ENCODE data around the gene TARP.
A peak's percentile ranks its signal among the peaks of the same experiment; 100 is the strongest.

Gene TARP

GRCh38 chr7:38312821-38313220, 39.4 kb upstream of the TARP start:
- DNase-seq (ENCODE audit: low spot score), result no peak
- Histone ChIP-seq H3K23ac (ENCODE audit: low read depth, low read length, poor library complexity) (no peak overlapping the region), H2BK120ac (ENCODE audit: low read depth, low read length) (no peak overlapping the region), H2BK5ac (ENCODE audit: low read length) (no peak overlapping the region), H3K27ac (replicated peaks; ENCODE audit: low read length) (no peak overlapping the region), H3K27me3 (ENCODE audit: control insufficient read depth in 3 of 3, insufficient read depth in 3 of 3, low read depth in 1 of 3, low read length in 3 of 3) (peaks cover 0 to 3% (median 2%) of the 10 kb centered on the region in 3 experiments), H3K9ac (ENCODE audit: low read depth, low read length, poor library complexity) (no peak overlapping the region), H4K8ac (ENCODE audit: low read depth, low read length) (no peak overlapping the region), H3K14ac (ENCODE audit: low read length) (no peak overlapping the region), H3K4me3 (ENCODE audit: low read length in 2 of 2) (peak overlapping the region in 1 of 2 donors; percentile 11), H3K4ac (ENCODE audit: low read length) (no peak overlapping the region), H2BK15ac (ENCODE audit: low read length) (no peak overlapping the region), H2AK5ac (ENCODE audit: low read depth, low read length) (no peak overlapping the region), H4K91ac (ENCODE audit: low read depth, low read length, poor library complexity) (no peak overlapping the region), H3K18ac (ENCODE audit: low read length) (no peak overlapping the region), H2AFZ (ENCODE audit: low read length) (no peak overlapping the region), H2BK12ac (ENCODE audit: low read length) (no peak overlapping the region), H3K4me2 (ENCODE audit: insufficient read depth, low read length, poor library complexity, severe bottlenecking) (no peak overlapping the region), H3K36me3 (replicated peaks in 1 of 2; ENCODE audit: control insufficient read depth in 2 of 2, insufficient read depth in 2 of 2, low read length in 2 of 2) (no peaks in the 10 kb centered on the region), H3K79me1 (ENCODE audit: low read depth, low read length) (no peaks in the 10 kb centered on the region), H3K9me3 (replicated peaks in 1 of 2; ENCODE audit: control insufficient read depth in 2 of 2, insufficient read depth in 1 of 2, low read depth in 1 of 2, low read length in 2 of 2) (no peaks in the 10 kb centered on the region), H3K4me1 (ENCODE audit: control insufficient read depth in 2 of 2, insufficient read depth in 1 of 2, low read depth in 1 of 2, low read length in 2 of 2) (no peaks in the 10 kb centered on the region)
- no CpG with 5 or more reads among the region's 2 CpGs for WGBS, 2 donors (ENCODE audit: extremely low coverage in 2 of 2, insufficient read length in 2 of 2, insufficient replicate concordance in 1 of 2)

- no peak overlapping the region for H3K27ac ChIP-seq (replicated peaks; ENCODE audit: low read length)
- H3K14ac ChIP-seq (ENCODE audit: low read length), result no peak overlapping the region
- no peaks in the 10 kb centered on the region for H3K79me1 ChIP-seq (ENCODE audit: low read depth, low read length)
- peak overlapping the region; percentile 55 for H3K18ac ChIP-seq (ENCODE audit: low read length)
- no peak overlapping the region for H2BK5ac ChIP-seq (ENCODE audit: low read length)
- peak overlapping the region; percentile 72 for H2AK5ac ChIP-seq (ENCODE audit: low read depth, low read length)
- H3K4ac ChIP-seq (ENCODE audit: low read length), result no peak overlapping the region
- H3K4me1 ChIP-seq (ENCODE audit: control insufficient read depth in 2 of 2, insufficient read depth in 1 of 2, low read depth in 1 of 2, low read length in 2 of 2), result no peaks in the 10 kb centered on the region
- H3K9me3 ChIP-seq (replicated peaks in 1 of 2; ENCODE audit: control insufficient read depth in 2 of 2, insufficient read depth in 1 of 2, low read depth in 1 of 2, low read length in 2 of 2), result peaks cover 0 to 2% of the 10 kb centered on the region in 2 donors
- H2BK15ac ChIP-seq (ENCODE audit: low read length), result no peak overlapping the region
- no peaks in the 10 kb centered on the region for H3K36me3 ChIP-seq (replicated peaks in 1 of 2; ENCODE audit: control insufficient read depth in 2 of 2, insufficient read depth in 2 of 2, low read length in 2 of 2)
- H4K91ac ChIP-seq (ENCODE audit: low read depth, low read length, poor library complexity), result no peak overlapping the region
- no peak overlapping the region for H4K8ac ChIP-seq (ENCODE audit: low read depth, low read length)
- peak overlapping the region in 1 of 2 donors; percentile 35 for H3K4me3 ChIP-seq (ENCODE audit: low read length in 2 of 2)
- peaks cover 0 to 6% (median 2%) of the 10 kb centered on the region in 3 experiments for H3K27me3 ChIP-seq (ENCODE audit: control insufficient read depth in 3 of 3, insufficient read depth in 3 of 3, low read depth in 1 of 3, low read length in 3 of 3)
- H3K4me2 ChIP-seq (ENCODE audit: insufficient read depth, low read length, poor library complexity, severe bottlenecking), result no peak overlapping the region
- peak overlapping the region; percentile 63 for H3K23ac ChIP-seq (ENCODE audit: low read depth, low read length, poor library complexity)
- H2BK12ac ChIP-seq (ENCODE audit: low read length), result no peak overlapping the region
- no CpG with 5 or more reads among the region's 38 CpGs for WGBS, 2 donors (ENCODE audit: extremely low coverage in 2 of 2, insufficient read length in 2 of 2, insufficient replicate concordance in 1 of 2)
- H2AFZ ChIP-seq (ENCODE audit: low read length), result no peak overlapping the region
- no peak overlapping the region for H3K9ac ChIP-seq (ENCODE audit: low read depth, low read length, poor library complexity)
- no peak for DNase-seq (ENCODE audit: low spot score)
- no peak overlapping the region for H2BK120ac ChIP-seq (ENCODE audit: low read depth, low read length)
These were observed 38.0 kb upstream of the TARP start for GRCh38 chr7:38311329-38311937.

GRCh38 chr7:38310591-38311101, 37.2 kb upstream of the TARP start:
- Histone ChIP-seq H3K18ac (ENCODE audit: low read length) (no peak overlapping the region), H3K4ac (ENCODE audit: low read length) (no peak overlapping the region), H2AK5ac (ENCODE audit: low read depth, low read length) (no peak overlapping the region), H2BK120ac (ENCODE audit: low read depth, low read length) (no peak overlapping the region), H2BK12ac (ENCODE audit: low read length) (no peak overlapping the region), H2BK5ac (ENCODE audit: low read length) (no peak overlapping the region), H3K27ac (replicated peaks; ENCODE audit: low read length) (no peak overlapping the region), H3K4me1 (ENCODE audit: control insufficient read depth in 2 of 2, insufficient read depth in 1 of 2, low read depth in 1 of 2, low read length in 2 of 2) (no peaks in the 10 kb centered on the region), H3K27me3 (ENCODE audit: control insufficient read depth in 3 of 3, insufficient read depth in 3 of 3, low read depth in 1 of 3, low read length in 3 of 3) (peaks cover 0 to 6% (median 2%) of the 10 kb centered on the region in 3 experiments), H2BK15ac (ENCODE audit: low read length) (no peak overlapping the region), H3K9me3 (replicated peaks in 1 of 2; ENCODE audit: control insufficient read depth in 2 of 2, insufficient read depth in 1 of 2, low read depth in 1 of 2, low read length in 2 of 2) (peaks cover 0 to 2% of the 10 kb centered on the region in 2 donors), H4K8ac (ENCODE audit: low read depth, low read length) (no peak overlapping the region), H3K14ac (ENCODE audit: low read length) (no peak overlapping the region), H3K36me3 (replicated peaks in 1 of 2; ENCODE audit: control insufficient read depth in 2 of 2, insufficient read depth in 2 of 2, low read length in 2 of 2) (no peaks in the 10 kb centered on the region), H3K79me1 (ENCODE audit: low read depth, low read length) (no peaks in the 10 kb centered on the region), H3K4me3 (ENCODE audit: low read length in 2 of 2) (no peak overlapping the region), H3K23ac (ENCODE audit: low read depth, low read length, poor library complexity) (no peak overlapping the region), H3K4me2 (ENCODE audit: insufficient read depth, low read length, poor library complexity, severe bottlenecking) (no peak overlapping the region), H2AFZ (ENCODE audit: low read length) (no peak overlapping the region), H4K91ac (ENCODE audit: low read depth, low read length, poor library complexity) (no peak overlapping the region), H3K9ac (ENCODE audit: low read depth, low read length, poor library complexity) (no peak overlapping the region)
- WGBS, 2 donors (ENCODE audit: extremely low coverage in 2 of 2, insufficient read length in 2 of 2, insufficient replicate concordance in 1 of 2), result no CpG with 5 or more reads among the region's 6 CpGs
- no peak for DNase-seq (ENCODE audit: low spot score)

GRCh38 chr7:38309555-38309954, 36.1 kb upstream of the TARP start:
- H4K91ac ChIP-seq (ENCODE audit: low read depth, low read length, poor library complexity), result no peak overlapping the region
- no peaks in the 10 kb centered on the region for H3K36me3 ChIP-seq (replicated peaks in 1 of 2; ENCODE audit: control insufficient read depth in 2 of 2, insufficient read depth in 2 of 2, low read length in 2 of 2)
- H2BK12ac ChIP-seq (ENCODE audit: low read length), result no peak overlapping the region
- no peak for DNase-seq (ENCODE audit: low spot score)
- H3K4me2 ChIP-seq (ENCODE audit: insufficient read depth, low read length, poor library complexity, severe bottlenecking), result no peak overlapping the region
- H3K9me3 ChIP-seq (replicated peaks in 1 of 2; ENCODE audit: control insufficient read depth in 2 of 2, insufficient read depth in 1 of 2, low read depth in 1 of 2, low read length in 2 of 2), result peaks cover 0 to 2% of the 10 kb centered on the region in 2 donors
- H3K4me1 ChIP-seq (ENCODE audit: control insufficient read depth in 2 of 2, insufficient read depth in 1 of 2, low read depth in 1 of 2, low read length in 2 of 2), result no peaks in the 10 kb centered on the region
- no peak overlapping the region for H3K23ac ChIP-seq (ENCODE audit: low read depth, low read length, poor library complexity)
- no peak overlapping the region for H2BK15ac ChIP-seq (ENCODE audit: low read length)
- no peaks in the 10 kb centered on the region for H3K79me1 ChIP-seq (ENCODE audit: low read depth, low read length)
- no CpG with 5 or more reads among the region's 5 CpGs for WGBS, 2 donors (ENCODE audit: extremely low coverage in 2 of 2, insufficient read length in 2 of 2, insufficient replicate concordance in 1 of 2)
- H3K4me3 ChIP-seq (ENCODE audit: low read length in 2 of 2), result no peak overlapping the region
- H3K18ac ChIP-seq (ENCODE audit: low read length), result no peak overlapping the region
- H3K27ac ChIP-seq (replicated peaks; ENCODE audit: low read length), result no peak overlapping the region
- H2AK5ac ChIP-seq (ENCODE audit: low read depth, low read length), result no peak overlapping the region
- no peak overlapping the region for H2BK5ac ChIP-seq (ENCODE audit: low read length)
- H3K4ac ChIP-seq (ENCODE audit: low read length), result no peak overlapping the region
- H3K9ac ChIP-seq (ENCODE audit: low read depth, low read length, poor library complexity), result no peak overlapping the region
- H4K8ac ChIP-seq (ENCODE audit: low read depth, low read length), result no peak overlapping the region
- no peak overlapping the region for H2AFZ ChIP-seq (ENCODE audit: low read length)
- H3K14ac ChIP-seq (ENCODE audit: low read length), result no peak overlapping the region
- H3K27me3 ChIP-seq (ENCODE audit: control insufficient read depth in 3 of 3, insufficient read depth in 3 of 3, low read depth in 1 of 3, low read length in 3 of 3), result peaks cover 0 to 6% (median 2%) of the 10 kb centered on the region in 3 experiments
- H2BK120ac ChIP-seq (ENCODE audit: low read depth, low read length), result no peak overlapping the region
